Fibroblast of lung (primary cell): Measurements from ENCODE around the gene PLAAT2.

ENCODE experiments used
- CTCF ChIP-seq, 2 donors: IDR thresholded peaks in 1 of 2; conservative IDR thresholded peaks in 1 of 2; 1 replicate in 1 of 2; 2 replicates in 1 of 2; pipeline ENCODE4 v1.5.1; 2011 to 2012; ENCODE audit warnings: low read length in 2 of 2, control low read depth in 1 of 2, inconsistent platforms in 1 of 2, low read depth in 1 of 2, mild to moderate bottlenecking in 1 of 2
- EZH2 ChIP-seq: IDR thresholded peaks from 2 replicates; pipeline ENCODE4 v1.5.1; 2012; ENCODE audit warnings: low read length, control low read depth, mild to moderate bottlenecking; ENCODE audit errors: missing control alignments

DNA sequence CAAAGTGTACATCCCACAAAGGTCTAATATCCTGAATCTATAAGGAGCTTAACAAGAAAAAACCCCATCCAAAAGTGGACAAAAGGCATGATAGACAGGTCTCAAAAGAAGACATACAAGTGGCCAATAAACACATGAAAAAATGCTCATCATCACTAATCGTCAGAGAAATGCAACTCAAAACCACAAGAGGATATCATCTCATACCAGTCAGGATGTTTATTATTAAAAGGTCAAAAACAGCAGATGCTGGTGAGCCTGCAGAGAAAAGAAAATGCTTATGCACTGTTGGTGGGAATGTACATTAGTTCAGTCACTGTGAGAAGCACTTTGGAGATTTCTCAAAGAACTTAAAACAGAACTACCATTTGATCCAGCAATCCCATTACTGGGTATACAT, 44.6 kb downstream of the PLAAT2 start:
- no peak for TF ChIP-seq CTCF (conservative IDR thresholded peaks at IDR 0.05 in 1 of 2, IDR thresholded peaks at IDR 0.05 in 1 of 2; ENCODE audit: low read depth in 1 of 2, low read length in 2 of 2)
- TF ChIP-seq EZH2: no peak
